Breast epithelium (tissue), 3 donors: ENCODE measurements around the gene BCAP31.

Experiments used
- POLR2AphosphoS5 ChIP-seq, 3 donors: sonication (generic); formaldehyde crosslinking; IDR thresholded peaks; one replicate each; pipeline ENCODE4 v1.6.1; 2017; ENCODE audit warnings: antibody characterized with exemption in 3 of 3
- TF ChIP-seq, protein P1 (sequence below), 3 donors: fragments of 450-650 bp; IDR thresholded peaks; one replicate each; pipeline ENCODE4 v1.5.1; 2016 to 2017; ENCODE audit warnings: antibody characterized with exemption in 3 of 3, mild to moderate bottlenecking in 3 of 3, moderate library complexity in 3 of 3

GRCh38 chrX:153688911-153689590, 35.1 kb downstream of the BCAP31 start:
- TF ChIP-seq, protein P1, sequence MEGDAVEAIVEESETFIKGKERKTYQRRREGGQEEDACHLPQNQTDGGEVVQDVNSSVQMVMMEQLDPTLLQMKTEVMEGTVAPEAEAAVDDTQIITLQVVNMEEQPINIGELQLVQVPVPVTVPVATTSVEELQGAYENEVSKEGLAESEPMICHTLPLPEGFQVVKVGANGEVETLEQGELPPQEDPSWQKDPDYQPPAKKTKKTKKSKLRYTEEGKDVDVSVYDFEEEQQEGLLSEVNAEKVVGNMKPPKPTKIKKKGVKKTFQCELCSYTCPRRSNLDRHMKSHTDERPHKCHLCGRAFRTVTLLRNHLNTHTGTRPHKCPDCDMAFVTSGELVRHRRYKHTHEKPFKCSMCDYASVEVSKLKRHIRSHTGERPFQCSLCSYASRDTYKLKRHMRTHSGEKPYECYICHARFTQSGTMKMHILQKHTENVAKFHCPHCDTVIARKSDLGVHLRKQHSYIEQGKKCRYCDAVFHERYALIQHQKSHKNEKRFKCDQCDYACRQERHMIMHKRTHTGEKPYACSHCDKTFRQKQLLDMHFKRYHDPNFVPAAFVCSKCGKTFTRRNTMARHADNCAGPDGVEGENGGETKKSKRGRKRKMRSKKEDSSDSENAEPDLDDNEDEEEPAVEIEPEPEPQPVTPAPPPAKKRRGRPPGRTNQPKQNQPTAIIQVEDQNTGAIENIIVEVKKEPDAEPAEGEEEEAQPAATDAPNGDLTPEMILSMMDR (IDR thresholded peaks at IDR 0.05) = no peak
- no peak for TF ChIP-seq POLR2AphosphoS5 (IDR thresholded peaks at IDR 0.05)
